ENCODE results near the gene RNF130. TPM values are rescaled to one million over a fixed set of nuclear protein-coding genes. Genes with fewer than 3 reads are reported as not detected.

The RNF130 gene
- total RNA-seq, 1 experiment from 2014 or later: 58.5 TPM

- TF ChIP-seq NR3C1 (CRISPR knock-in tag; conservative IDR thresholded peaks at IDR 0.05; ENCODE audit: low read depth): no peak
- TF ChIP-seq ZSCAN18 (CRISPR knock-in tag; IDR thresholded peaks at IDR 0.05): no peak
- no peak for TF ChIP-seq ZNF232 (CRISPR knock-in tag; IDR thresholded peaks at IDR 0.05)
- TF ChIP-seq E2F4 (CRISPR knock-in tag; IDR thresholded peaks at IDR 0.05; ENCODE audit: borderline replicate concordance, low read depth): no peak
These were observed 98.2 kb downstream of the RNF130 start (continued) for GRCh38 chr5:179973391-179973790.

GRCh38 chr5:179969110-179969509 lies 102.4 kb downstream of the RNF130 start:
- POLR2A ChIA-PET: no interaction called here

More at GRCh38 chr5:179969110-179969509, 102.4 kb downstream of the RNF130 start:
- DNase-seq (ENCODE audit: low spot score): no peak
- CTCF ChIA-PET: no interaction called here
- no peak for TF ChIP-seq ZNF423 (CRISPR knock-in tag; IDR thresholded peaks at IDR 0.05)
- TF ChIP-seq TCF7 (CRISPR knock-in tag; IDR thresholded peaks at IDR 0.05; ENCODE audit: low read depth): no peak
- TF ChIP-seq ELF4 (CRISPR knock-in tag; IDR thresholded peaks at IDR 0.05; ENCODE audit: low read depth): no peak
- TF ChIP-seq ZNF416 (CRISPR knock-in tag; IDR thresholded peaks at IDR 0.05): no peak
- TF ChIP-seq NFYB (CRISPR knock-in tag; conservative IDR thresholded peaks at IDR 0.05; ENCODE audit: low read depth): no peak
- TF ChIP-seq GTF2I (CRISPR knock-in tag; conservative IDR thresholded peaks at IDR 0.05): no peak
- TF ChIP-seq JAZF1 (CRISPR knock-in tag; IDR thresholded peaks at IDR 0.05): no peak
- no peak for TF ChIP-seq SP1 (CRISPR knock-in tag; conservative IDR thresholded peaks at IDR 0.05)
- TF ChIP-seq GABPB1 (CRISPR knock-in tag; IDR thresholded peaks at IDR 0.05): no peak
- TF ChIP-seq RORB (CRISPR knock-in tag; IDR thresholded peaks at IDR 0.05): no peak
- TF ChIP-seq RELA (CRISPR knock-in tag; IDR thresholded peaks at IDR 0.05; ENCODE audit: borderline replicate concordance): no peak
- no peak for TF ChIP-seq OVOL2 (CRISPR knock-in tag; IDR thresholded peaks at IDR 0.05; ENCODE audit: borderline replicate concordance)
- no peak for TF ChIP-seq NFE2L1 (CRISPR knock-in tag; IDR thresholded peaks at IDR 0.05)
- TF ChIP-seq ZNF532 (CRISPR knock-in tag; IDR thresholded peaks at IDR 0.05; ENCODE audit: borderline replicate concordance): no peak
- no peak for TF ChIP-seq PRDM15 (CRISPR knock-in tag; IDR thresholded peaks at IDR 0.05)
- no peak for TF ChIP-seq MLX (CRISPR knock-in tag; IDR thresholded peaks at IDR 0.05)
- TF ChIP-seq ZNF232 (CRISPR knock-in tag; IDR thresholded peaks at IDR 0.05): no peak
- TF ChIP-seq ATF1 (CRISPR knock-in tag; IDR thresholded peaks at IDR 0.05): no peak
- TF ChIP-seq ARID4B (CRISPR knock-in tag; IDR thresholded peaks at IDR 0.05; ENCODE audit: borderline replicate concordance): no peak
- no peak for ATAC-seq
- Mint-ChIP-seq H3K4me1 (peaks cover 12% of the 10 kb centered on the region), H3K4me3 (no peak overlapping the region), H3K9me3 (no peaks in the 10 kb centered on the region), H3K27ac (no peak overlapping the region), H3K27me3 (ENCODE audit: low read depth) (no peaks in the 10 kb centered on the region), H3K36me3 (peaks cover 40% of the 10 kb centered on the region)
